Upper lobe of left lung (tissue), 4 donors: Measurements from ENCODE around the gene ELL3.

ENCODE experiments used
- CTCF ChIP-seq, 6 experiments: fragments of 450-650 bp in 4 of 6; fragments of 200-600 bp in 2 of 6; sonication (generic) in 2 of 6; IDR thresholded peaks; one replicate each; pipeline ENCODE4 v1.5.1; 2016 to 2019; ENCODE audit warnings: antibody characterized with exemption in 6 of 6
- POLR2A ChIP-seq, 4 donors: fragments of 450-650 bp; IDR thresholded peaks; one replicate each; pipeline ENCODE4 v1.5.1; 2016 to 2017; ENCODE audit warnings: antibody characterized with exemption in 4 of 4, mild to moderate bottlenecking in 2 of 4
- POLR2AphosphoS5 ChIP-seq, 2 donors: sonication (generic); formaldehyde crosslinking; IDR thresholded peaks; one replicate each; pipeline ENCODE4 v1.5.1; 2017; ENCODE audit warnings: antibody characterized with exemption in 2 of 2

- peak in 4 of 6 experiments; percentile 31 to 76 (median 51) for TF ChIP-seq CTCF (IDR thresholded peaks at IDR 0.05)
- peak; percentile 58 to 98 (median 98) for TF ChIP-seq POLR2A (IDR thresholded peaks at IDR 0.05)
- peak; percentile 97 to 98 for TF ChIP-seq POLR2AphosphoS5 (IDR thresholded peaks at IDR 0.05)
These were observed 30.4 kb downstream of the ELL3 start, which contains the start of gene PDIA3 for GRCh38 chr15:43746245-43746902.
